ENCODE data around the gene MTX2. TPM values are rescaled to one million over a fixed set of nuclear protein-coding genes. Genes with fewer than 3 reads are reported as not detected.

The MTX2 gene
- total RNA-seq, 1 donor from 2014 or later = 25.2 TPM

Other genes starting within 250 kb of the MTX2 start
- gene EVX2, start 185.5 kb upstream of the MTX2 start, total RNA-seq = not detected in 2 replicates
- gene HOXD13, start 176.7 kb upstream of the MTX2 start, total RNA-seq = not detected in 2 replicates
- gene HOXD12, start 169.6 kb upstream of the MTX2 start, total RNA-seq = not detected in 2 replicates
- gene HOXD11, start 162.2 kb upstream of the MTX2 start, total RNA-seq = not detected in 2 replicates
- not detected in 2 replicates for gene HOXD10, start 152.7 kb upstream of the MTX2 start, total RNA-seq
- gene HOXD9, start 146.7 kb upstream of the MTX2 start, total RNA-seq = not detected in 2 replicates
- not detected in 2 replicates for gene HOXD8, start 139.7 kb upstream of the MTX2 start, total RNA-seq
- not detected in 2 replicates for gene HOXD4, start 117.9 kb upstream of the MTX2 start, total RNA-seq
- not detected in 2 replicates for gene HOXD3, start 112.1 kb upstream of the MTX2 start, total RNA-seq
- not detected in 2 replicates for gene HOXD1, start 80.8 kb upstream of the MTX2 start, total RNA-seq